Coronary artery (tissue), 2 donors: ENCODE data around the gene PNP.

Experiments
- DNase-seq: peaks from one replicate; pipeline ENCODE4 v3.0.0-alpha.2; 2017; ENCODE audit warnings: low spot score
- H3K27ac ChIP-seq, 2 donors: fragments of 200-600 bp; sonication (generic); one replicate each; pipeline ENCODE4 v1.5.1; 2016 to 2019
- H3K4me3 ChIP-seq: fragments of 200-600 bp; sonication (generic); 2 replicates; pipeline ENCODE4 v1.5.1; 2016; ENCODE audit warnings: mild to moderate bottlenecking, moderate library complexity
- TF ChIP-seq, protein P1 (sequence below): fragments of 200-600 bp; sonication (generic); IDR thresholded peaks from one replicate; pipeline ENCODE4 v1.5.1; 2019; ENCODE audit warnings: antibody characterized with exemption

PNP gene

DNA sequence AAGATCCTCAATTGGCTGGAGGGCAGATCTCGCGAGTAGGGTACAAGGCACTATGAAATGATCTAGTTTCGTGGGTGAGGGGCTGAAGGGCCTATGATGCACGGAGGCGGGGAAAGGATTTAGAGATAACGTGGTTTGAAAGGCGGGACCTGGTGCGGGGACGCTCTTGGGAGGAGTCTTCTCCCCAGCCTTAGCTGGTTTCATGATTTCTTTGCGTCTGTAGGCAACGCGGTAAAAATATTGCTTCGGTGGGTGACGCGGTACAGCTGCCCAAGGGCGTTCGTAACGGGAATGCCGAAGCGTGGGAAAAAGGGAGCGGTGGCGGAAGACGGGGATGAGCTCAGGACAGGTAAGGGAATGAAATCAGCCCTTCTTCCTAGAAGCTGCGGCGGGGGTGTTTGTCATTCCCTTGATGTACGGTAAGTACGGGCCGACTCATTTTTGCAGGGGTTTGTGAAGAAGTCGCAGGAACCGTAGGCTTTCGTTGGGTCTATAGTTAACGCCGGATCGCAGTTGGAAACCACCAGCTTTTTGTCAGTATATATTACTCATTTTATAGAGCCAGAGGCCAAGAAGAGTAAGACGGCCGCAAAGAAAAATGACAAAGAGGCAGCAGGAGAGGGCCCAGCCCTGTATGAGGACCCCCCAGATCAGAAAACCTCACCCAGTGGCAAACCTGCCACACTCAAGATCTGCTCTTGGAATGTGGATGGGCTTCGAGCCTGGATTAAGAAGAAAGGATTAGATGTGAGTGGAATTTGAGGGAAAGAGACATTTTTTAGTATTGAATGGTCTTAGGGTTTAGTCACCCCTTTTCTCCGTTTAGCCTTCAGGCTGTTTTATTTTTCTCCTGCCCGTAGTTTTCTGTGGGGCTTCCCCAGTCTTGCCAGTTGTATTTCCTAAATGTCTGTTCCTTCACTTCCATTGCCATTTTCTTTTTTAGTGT, 13.6 kb upstream of the PNP start:
- no peak for DNase-seq
- TF ChIP-seq, protein P1, sequence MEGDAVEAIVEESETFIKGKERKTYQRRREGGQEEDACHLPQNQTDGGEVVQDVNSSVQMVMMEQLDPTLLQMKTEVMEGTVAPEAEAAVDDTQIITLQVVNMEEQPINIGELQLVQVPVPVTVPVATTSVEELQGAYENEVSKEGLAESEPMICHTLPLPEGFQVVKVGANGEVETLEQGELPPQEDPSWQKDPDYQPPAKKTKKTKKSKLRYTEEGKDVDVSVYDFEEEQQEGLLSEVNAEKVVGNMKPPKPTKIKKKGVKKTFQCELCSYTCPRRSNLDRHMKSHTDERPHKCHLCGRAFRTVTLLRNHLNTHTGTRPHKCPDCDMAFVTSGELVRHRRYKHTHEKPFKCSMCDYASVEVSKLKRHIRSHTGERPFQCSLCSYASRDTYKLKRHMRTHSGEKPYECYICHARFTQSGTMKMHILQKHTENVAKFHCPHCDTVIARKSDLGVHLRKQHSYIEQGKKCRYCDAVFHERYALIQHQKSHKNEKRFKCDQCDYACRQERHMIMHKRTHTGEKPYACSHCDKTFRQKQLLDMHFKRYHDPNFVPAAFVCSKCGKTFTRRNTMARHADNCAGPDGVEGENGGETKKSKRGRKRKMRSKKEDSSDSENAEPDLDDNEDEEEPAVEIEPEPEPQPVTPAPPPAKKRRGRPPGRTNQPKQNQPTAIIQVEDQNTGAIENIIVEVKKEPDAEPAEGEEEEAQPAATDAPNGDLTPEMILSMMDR: no peak
- Histone ChIP-seq H3K27ac (peak overlapping the region; percentile 89 to 90), H3K4me3 (peak overlapping the region; percentile 84)

DNA sequence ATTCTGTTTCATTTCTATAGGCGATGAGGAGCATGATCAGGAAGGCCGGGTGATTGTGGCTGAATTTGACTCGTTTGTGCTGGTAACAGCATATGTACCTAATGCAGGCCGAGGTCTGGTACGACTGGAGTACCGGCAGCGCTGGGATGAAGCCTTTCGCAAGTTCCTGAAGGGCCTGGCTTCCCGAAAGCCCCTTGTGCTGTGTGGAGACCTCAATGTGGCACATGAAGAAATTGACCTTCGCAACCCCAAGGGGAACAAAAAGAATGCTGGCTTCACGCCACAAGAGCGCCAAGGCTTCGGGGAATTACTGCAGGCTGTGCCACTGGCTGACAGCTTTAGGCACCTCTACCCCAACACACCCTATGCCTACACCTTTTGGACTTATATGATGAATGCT, 12.2 kb upstream of the PNP start:
- TF ChIP-seq, protein P1: no peak
- Histone ChIP-seq H3K27ac (no peak overlapping the region), H3K4me3 (no peak overlapping the region)
- DNase-seq: no peak

DNA sequence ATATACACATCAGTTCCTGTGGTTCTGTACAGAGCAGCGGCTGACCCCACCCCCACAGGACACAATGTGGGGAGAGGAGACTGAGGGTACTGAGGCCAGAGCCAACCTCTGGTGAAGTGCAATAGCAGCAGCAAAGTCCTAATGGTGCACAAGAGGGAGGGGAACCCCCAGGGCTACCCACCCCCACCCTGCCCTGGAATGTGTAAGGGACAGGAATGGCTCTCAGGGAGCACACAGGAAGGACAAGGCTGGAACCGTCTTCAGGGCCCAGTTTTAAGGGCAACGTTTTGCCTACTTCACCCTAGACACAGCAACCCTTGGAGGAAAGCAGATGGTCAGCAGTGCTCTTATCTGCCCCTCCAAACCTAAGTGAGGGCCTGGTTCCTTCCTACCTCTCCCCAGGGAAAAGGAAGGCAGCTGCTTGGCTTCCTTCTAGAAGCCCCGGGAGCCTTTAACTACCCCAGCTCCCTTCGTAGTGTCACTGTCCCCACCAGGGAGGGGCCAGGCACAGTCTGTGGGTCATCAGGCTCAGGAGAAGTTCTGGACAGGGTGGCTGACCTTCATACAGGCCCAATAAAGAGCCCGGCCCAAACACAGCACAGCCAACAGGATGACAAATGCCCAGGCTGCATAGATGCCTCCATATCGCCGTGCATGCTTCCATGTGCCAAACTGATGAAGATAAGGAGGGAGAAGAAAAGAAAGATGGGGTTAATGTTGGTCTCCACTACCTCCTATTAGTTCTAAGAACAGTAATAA, 11.0 kb upstream of the PNP start:
- TF ChIP-seq, protein P1: no peak
- Histone ChIP-seq H3K27ac (peak overlapping the region in 1 of 2 donors; percentile 10), H3K4me3 (no peak overlapping the region)
- no peak for DNase-seq

DNA sequence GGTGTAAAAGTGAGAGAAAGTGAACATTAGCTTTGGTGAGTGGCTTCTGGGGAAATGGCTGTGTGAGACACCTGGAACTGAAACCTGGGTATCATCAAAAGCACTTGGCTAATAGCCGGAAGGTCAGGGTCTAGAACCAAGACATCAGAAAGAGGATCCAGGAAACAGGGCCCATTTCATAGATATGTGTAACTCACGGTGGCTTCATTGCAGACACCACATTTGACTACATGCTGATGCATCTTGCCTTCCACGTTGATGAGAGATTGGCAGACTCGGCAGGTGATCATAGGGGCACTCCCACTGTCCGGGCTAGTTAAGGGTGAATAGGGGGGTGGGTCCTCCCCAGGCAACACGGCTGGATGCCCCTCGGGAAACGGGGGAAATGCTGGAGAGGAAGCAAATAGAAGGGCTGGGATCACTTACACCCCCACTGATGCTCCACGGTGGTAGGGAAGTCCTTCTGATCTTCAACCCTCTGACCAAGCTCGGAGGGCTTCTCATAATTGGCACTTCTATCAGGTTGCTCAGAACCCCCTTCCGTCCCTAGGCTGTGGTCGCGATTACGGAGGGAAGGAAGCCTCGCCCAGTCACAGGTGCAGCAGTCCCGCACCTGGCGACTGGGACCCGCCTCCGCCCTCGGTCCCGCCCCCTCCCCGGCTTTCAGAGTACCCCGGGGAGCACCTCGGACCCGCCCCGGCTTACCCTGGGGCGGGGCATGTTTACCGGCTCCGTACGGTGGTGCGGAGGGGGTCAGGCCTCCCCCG, 8.6 kb upstream of the PNP start:
- H3K27ac ChIP-seq: peak overlapping the region; percentile 93 to 94
- no peak for DNase-seq
- H3K4me3 ChIP-seq: peak overlapping the region; percentile 81
- TF ChIP-seq, protein P1: no peak

DNA sequence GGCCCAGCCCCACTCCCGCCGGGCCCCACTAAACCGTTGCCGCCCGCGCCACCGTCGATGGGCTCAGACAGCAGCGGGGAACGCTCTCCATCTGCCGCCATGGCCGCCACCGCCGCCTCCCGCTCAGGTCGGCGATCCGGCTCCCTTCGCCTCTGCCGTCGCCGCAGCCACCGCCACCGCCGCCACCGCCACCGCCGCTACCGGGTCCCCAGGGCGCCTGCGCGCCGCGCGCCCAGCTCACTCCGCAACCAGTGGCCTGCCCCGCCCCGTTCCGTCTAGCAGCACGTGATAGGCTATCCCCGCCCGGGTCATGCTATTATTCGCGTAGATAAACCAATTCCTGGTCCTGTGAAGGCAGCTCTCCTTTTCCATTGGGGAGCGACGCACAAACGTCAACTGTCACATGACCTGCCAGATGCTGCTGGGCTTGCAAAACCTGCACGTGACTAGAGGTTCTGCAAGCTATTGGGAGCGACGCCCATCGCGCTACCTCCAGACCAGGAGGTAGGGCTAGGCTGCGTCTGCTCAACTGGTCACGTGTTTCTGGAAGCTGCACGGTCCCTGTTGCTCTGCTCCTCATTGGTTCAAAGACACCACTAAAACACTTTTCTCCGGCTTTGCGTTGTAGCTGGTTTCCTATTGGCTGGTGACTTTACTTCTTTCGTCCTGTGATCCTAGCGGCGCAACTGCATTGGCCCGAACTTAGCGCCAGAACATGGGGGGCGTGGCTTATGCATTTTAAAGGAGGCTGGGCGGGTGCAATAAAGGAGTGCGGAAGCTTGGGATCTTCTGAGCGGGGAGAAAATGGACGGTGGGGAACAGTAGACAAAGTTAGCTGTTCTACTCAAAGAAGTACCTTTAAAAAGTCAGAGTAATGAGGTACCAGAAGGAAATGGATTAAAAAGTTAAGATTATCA, 7.7 kb upstream of the PNP start, which contains the start of gene PIP4P1:
Gene PIP4P1, minus strand, starts transcription at position 210 of the 917 bp plus-strand sequence. Its CDS starts 109 bp downstream, at position 101.
- TF ChIP-seq, protein P1: no peak
- Histone ChIP-seq H3K4me3 (peak within 1 kb of the TSS; percentile 81), H3K27ac (peak within 1 kb of the TSS; percentile 93 to 94)
- DNase-seq: peak; percentile 100

DNA sequence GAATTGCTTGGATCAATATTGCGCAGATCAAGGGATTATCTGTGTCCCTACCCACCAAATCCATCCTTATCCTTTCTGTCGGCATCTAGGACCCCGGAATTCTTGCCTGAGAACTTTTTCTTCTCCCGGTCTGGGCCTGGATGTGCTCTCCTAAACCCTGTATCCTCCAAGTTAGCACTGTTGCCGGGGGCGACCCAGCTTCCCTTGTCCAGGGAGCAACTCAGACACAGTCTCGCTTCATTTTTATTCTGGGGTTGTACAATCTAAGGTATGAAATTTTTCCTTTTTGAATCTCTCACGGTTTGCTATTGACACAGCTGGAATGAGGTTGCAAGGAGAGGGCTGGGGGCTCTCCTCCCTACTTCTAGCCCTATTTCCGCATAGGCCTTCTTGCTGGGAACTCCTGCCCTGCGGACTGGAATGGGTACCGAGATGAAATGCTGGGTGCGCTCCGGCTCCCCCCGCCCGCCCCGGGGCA, 403 bp upstream of the PNP start:
- Histone ChIP-seq H3K4me3 (peak overlapping the region; percentile 89), H3K27ac (peak overlapping the region; percentile 75 to 97)
- no peak for DNase-seq
- TF ChIP-seq, protein P1: no peak
